ENCODE results near the gene FOXP1. TPM values are rescaled to one million over a fixed set of nuclear protein-coding genes. Genes with fewer than 3 reads are reported as not detected.

Gene FOXP1
- total and polyA plus RNA-seq, 2 experiments from 2014 or later: 76.8 to 99.8 TPM

- H3K9me2 ChIP-seq (replicated peaks; ENCODE audit: insufficient read depth): no peaks in the 10 kb centered on the region
- no peak overlapping the region for H3K27ac ChIP-seq
- H3K27me3 ChIP-seq: no peaks in the 10 kb centered on the region
- no peaks in the 10 kb centered on the region for H4K20me1 ChIP-seq (ENCODE audit: insufficient read depth, poor library complexity, severe bottlenecking)
- no peak overlapping the region for H3K4me3 ChIP-seq
- H3K36me3 ChIP-seq (replicated peaks; ENCODE audit: insufficient read depth, low read depth): no peaks in the 10 kb centered on the region
- H3K4me2 ChIP-seq: no peak overlapping the region
- no peak overlapping the region for H2AFZ ChIP-seq
- TF ChIP-seq EZH2phosphoT487 (IDR thresholded peaks at IDR 0.05; ENCODE audit: low read depth, severe bottlenecking, unreplicated experiment): no peak
- TF ChIP-seq, protein P1, sequence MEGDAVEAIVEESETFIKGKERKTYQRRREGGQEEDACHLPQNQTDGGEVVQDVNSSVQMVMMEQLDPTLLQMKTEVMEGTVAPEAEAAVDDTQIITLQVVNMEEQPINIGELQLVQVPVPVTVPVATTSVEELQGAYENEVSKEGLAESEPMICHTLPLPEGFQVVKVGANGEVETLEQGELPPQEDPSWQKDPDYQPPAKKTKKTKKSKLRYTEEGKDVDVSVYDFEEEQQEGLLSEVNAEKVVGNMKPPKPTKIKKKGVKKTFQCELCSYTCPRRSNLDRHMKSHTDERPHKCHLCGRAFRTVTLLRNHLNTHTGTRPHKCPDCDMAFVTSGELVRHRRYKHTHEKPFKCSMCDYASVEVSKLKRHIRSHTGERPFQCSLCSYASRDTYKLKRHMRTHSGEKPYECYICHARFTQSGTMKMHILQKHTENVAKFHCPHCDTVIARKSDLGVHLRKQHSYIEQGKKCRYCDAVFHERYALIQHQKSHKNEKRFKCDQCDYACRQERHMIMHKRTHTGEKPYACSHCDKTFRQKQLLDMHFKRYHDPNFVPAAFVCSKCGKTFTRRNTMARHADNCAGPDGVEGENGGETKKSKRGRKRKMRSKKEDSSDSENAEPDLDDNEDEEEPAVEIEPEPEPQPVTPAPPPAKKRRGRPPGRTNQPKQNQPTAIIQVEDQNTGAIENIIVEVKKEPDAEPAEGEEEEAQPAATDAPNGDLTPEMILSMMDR (IDR thresholded peaks at IDR 0.05; ENCODE audit: poor library complexity): no peak
- no peak for TF ChIP-seq EZH2 (IDR thresholded peaks at IDR 0.05; ENCODE audit: borderline replicate concordance)
- DNase-seq (ENCODE audit: low spot score): no peak
- peaks cover 11% of the 10 kb centered on the region for H3K4me1 ChIP-seq (ENCODE audit: insufficient read depth)
- peaks cover 58% of the 10 kb centered on the region for H3K79me2 ChIP-seq
- 70% methylated on average over 3 of the region's 3 CpGs for WGBS (ENCODE audit: low lambda C conversion rate, missing lambda C conversion rate)
- H3K9me3 ChIP-seq (ENCODE audit: low read depth): no peaks in the 10 kb centered on the region
These were observed 66.2 kb downstream of the FOXP1 start for GRCh38 chr3:71517271-71517791.

- H3K4me3 ChIP-seq: no peak overlapping the region
- no peak overlapping the region for H3K27ac ChIP-seq
- peaks cover 25% of the 10 kb centered on the region for H3K4me1 ChIP-seq (ENCODE audit: insufficient read depth)
- 60% methylated on average over 11 of the region's 11 CpGs for WGBS (ENCODE audit: low lambda C conversion rate, missing lambda C conversion rate)
- no peaks in the 10 kb centered on the region for H3K9me3 ChIP-seq (ENCODE audit: low read depth)
- peak overlapping the region; percentile 35 for H3K4me2 ChIP-seq
- no peak for TF ChIP-seq EZH2phosphoT487 (IDR thresholded peaks at IDR 0.05; ENCODE audit: low read depth, severe bottlenecking, unreplicated experiment)
- TF ChIP-seq, protein P1 (IDR thresholded peaks at IDR 0.05; ENCODE audit: poor library complexity): no peak
- no peak for TF ChIP-seq EZH2 (IDR thresholded peaks at IDR 0.05; ENCODE audit: borderline replicate concordance)
- H4K20me1 ChIP-seq (ENCODE audit: insufficient read depth, poor library complexity, severe bottlenecking): no peaks in the 10 kb centered on the region
- DNase-seq (ENCODE audit: low spot score): no peak
- no peaks in the 10 kb centered on the region for H3K9me2 ChIP-seq (replicated peaks; ENCODE audit: insufficient read depth)
- no peaks in the 10 kb centered on the region for H3K36me3 ChIP-seq (replicated peaks; ENCODE audit: insufficient read depth, low read depth)
- no peaks in the 10 kb centered on the region for H3K27me3 ChIP-seq
- peaks cover 57% of the 10 kb centered on the region for H3K79me2 ChIP-seq
- H2AFZ ChIP-seq: no peak overlapping the region
These were observed 67.7 kb downstream of the FOXP1 start for GRCh38 chr3:71515636-71516365.

- H3K9me2 ChIP-seq (replicated peaks; ENCODE audit: insufficient read depth): no peaks in the 10 kb centered on the region
- no peak overlapping the region for H2AFZ ChIP-seq
- H3K9me3 ChIP-seq (ENCODE audit: low read depth): no peaks in the 10 kb centered on the region
- peaks cover 59% of the 10 kb centered on the region for H3K79me2 ChIP-seq
- no peaks in the 10 kb centered on the region for H4K20me1 ChIP-seq (ENCODE audit: insufficient read depth, poor library complexity, severe bottlenecking)
- H3K27ac ChIP-seq: no peak overlapping the region
- TF ChIP-seq, protein P1 (IDR thresholded peaks at IDR 0.05; ENCODE audit: poor library complexity): no peak
- no peak for TF ChIP-seq EZH2 (IDR thresholded peaks at IDR 0.05; ENCODE audit: borderline replicate concordance)
- no peak for TF ChIP-seq EZH2phosphoT487 (IDR thresholded peaks at IDR 0.05; ENCODE audit: low read depth, severe bottlenecking, unreplicated experiment)
- no peak overlapping the region for H3K4me2 ChIP-seq
- H3K27me3 ChIP-seq: no peaks in the 10 kb centered on the region
- H3K4me1 ChIP-seq (ENCODE audit: insufficient read depth): peaks cover 29% of the 10 kb centered on the region
- WGBS (ENCODE audit: low lambda C conversion rate, missing lambda C conversion rate): 84% methylated on average over 5 of the region's 5 CpGs
- no peak overlapping the region for H3K4me3 ChIP-seq
- DNase-seq (ENCODE audit: low spot score): no peak
- H3K36me3 ChIP-seq (replicated peaks; ENCODE audit: insufficient read depth, low read depth): no peaks in the 10 kb centered on the region
These were observed 68.9 kb downstream of the FOXP1 start for GRCh38 chr3:71514621-71515020.
